Nephron progenitor cell (in vitro differentiated cells): ENCODE results near the gene PDF.
A peak's percentile ranks its signal among the peaks of the same experiment; 100 is the strongest.

Source experiments
- DNase-seq: peaks from one replicate; pipeline ENCODE4 v3.0.0; 2021
- H3K27ac Mint-ChIP-seq: 2 replicates; pipeline ENCODE4 v1.8.0; 2021; ENCODE audit warnings: mild to moderate bottlenecking, moderate library complexity, mixed read lengths
- H3K27me3 Mint-ChIP-seq: 2 replicates; pipeline ENCODE4 v1.8.0; 2021; ENCODE audit warnings: mild to moderate bottlenecking, low read depth, mixed read lengths; ENCODE audit not compliant: poor library complexity
- H3K36me3 Mint-ChIP-seq: 2 replicates; pipeline ENCODE4 v1.8.0; 2021; ENCODE audit warnings: low read depth, mixed read lengths
- H3K4me1 Mint-ChIP-seq: 2 replicates; pipeline ENCODE4 v1.8.0; 2021; ENCODE audit warnings: mixed read lengths
- H3K4me3 Mint-ChIP-seq: 2 replicates; pipeline ENCODE4 v1.8.0; 2021; ENCODE audit warnings: mild to moderate bottlenecking, moderate library complexity, mixed read lengths
- H3K9me3 Mint-ChIP-seq: 2 replicates; pipeline ENCODE4 v1.8.0; 2021; ENCODE audit warnings: mild to moderate bottlenecking, moderate library complexity, mixed read lengths
- TF ChIP-seq, protein P1 (sequence below): fragments of 200-600 bp; sonication (generic); IDR thresholded peaks from 2 replicates; pipeline ENCODE4 v1.5.0; 2021; ENCODE audit warnings: antibody characterized with exemption

The PDF gene

DNA sequence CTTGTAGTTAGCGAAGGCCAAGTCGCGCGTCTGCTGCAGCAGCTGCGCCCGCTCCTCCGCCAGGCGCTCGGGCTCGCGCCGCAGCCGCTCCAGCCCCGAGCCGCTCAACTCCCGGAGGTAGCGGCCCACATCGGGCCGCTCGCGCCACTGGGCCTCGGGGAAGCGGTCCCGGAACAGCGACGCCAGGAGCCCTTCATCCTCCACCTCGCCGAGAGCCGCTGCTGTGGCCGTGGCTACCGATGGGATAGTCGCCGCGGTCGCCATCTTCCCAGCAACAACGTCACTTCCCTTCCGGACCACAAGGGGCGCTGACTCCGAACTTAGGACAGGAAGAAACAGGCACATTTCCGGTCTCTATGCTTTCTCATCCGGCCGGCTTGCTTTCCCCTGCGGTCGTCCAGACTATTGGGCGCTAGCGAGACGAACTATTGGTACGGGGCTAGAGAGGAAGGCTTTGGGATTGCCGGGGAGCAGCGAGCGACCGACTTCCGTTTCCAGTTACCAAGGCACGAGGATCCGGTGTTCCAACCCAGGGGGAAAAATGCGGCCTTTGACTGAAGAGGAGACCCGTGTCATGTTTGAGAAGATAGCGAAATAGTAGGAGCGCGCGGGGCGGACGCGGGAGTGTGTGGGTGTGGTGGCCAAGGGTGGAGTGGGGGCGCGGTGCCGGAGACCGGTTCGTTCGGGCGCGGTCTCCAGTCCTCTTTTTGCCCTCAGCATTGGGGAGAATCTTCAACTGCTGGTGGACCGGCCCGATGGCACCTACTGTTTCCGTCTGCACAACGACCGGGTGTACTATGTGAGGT, 9.1 kb upstream of the PDF start, which contains the start of the genes COG8 and NIP7:
Gene COG8 (minus strand): TSS at position 276 of the 806 bp plus-strand sequence. CDS start 12 bp downstream, at position 264.
Gene NIP7 (plus strand): TSS at position 484 of the 806 bp plus-strand sequence. CDS start 58 bp downstream, at position 542.
- H3K4me1 Mint-ChIP-seq: peaks cover 42% of the 10 kb centered on the region
- TF ChIP-seq, protein P1, sequence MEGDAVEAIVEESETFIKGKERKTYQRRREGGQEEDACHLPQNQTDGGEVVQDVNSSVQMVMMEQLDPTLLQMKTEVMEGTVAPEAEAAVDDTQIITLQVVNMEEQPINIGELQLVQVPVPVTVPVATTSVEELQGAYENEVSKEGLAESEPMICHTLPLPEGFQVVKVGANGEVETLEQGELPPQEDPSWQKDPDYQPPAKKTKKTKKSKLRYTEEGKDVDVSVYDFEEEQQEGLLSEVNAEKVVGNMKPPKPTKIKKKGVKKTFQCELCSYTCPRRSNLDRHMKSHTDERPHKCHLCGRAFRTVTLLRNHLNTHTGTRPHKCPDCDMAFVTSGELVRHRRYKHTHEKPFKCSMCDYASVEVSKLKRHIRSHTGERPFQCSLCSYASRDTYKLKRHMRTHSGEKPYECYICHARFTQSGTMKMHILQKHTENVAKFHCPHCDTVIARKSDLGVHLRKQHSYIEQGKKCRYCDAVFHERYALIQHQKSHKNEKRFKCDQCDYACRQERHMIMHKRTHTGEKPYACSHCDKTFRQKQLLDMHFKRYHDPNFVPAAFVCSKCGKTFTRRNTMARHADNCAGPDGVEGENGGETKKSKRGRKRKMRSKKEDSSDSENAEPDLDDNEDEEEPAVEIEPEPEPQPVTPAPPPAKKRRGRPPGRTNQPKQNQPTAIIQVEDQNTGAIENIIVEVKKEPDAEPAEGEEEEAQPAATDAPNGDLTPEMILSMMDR: peak; percentile 82
- H3K9me3 Mint-ChIP-seq: no peaks in the 10 kb centered on the region
- peaks cover 48% of the 10 kb centered on the region for H3K36me3 Mint-ChIP-seq
- H3K27me3 Mint-ChIP-seq: no peaks in the 10 kb centered on the region
- H3K4me3 Mint-ChIP-seq: peak within 1 kb of the TSS; percentile 100
- DNase-seq: peak; percentile 93
- H3K27ac Mint-ChIP-seq: peak within 1 kb of the TSS; percentile 99

DNA sequence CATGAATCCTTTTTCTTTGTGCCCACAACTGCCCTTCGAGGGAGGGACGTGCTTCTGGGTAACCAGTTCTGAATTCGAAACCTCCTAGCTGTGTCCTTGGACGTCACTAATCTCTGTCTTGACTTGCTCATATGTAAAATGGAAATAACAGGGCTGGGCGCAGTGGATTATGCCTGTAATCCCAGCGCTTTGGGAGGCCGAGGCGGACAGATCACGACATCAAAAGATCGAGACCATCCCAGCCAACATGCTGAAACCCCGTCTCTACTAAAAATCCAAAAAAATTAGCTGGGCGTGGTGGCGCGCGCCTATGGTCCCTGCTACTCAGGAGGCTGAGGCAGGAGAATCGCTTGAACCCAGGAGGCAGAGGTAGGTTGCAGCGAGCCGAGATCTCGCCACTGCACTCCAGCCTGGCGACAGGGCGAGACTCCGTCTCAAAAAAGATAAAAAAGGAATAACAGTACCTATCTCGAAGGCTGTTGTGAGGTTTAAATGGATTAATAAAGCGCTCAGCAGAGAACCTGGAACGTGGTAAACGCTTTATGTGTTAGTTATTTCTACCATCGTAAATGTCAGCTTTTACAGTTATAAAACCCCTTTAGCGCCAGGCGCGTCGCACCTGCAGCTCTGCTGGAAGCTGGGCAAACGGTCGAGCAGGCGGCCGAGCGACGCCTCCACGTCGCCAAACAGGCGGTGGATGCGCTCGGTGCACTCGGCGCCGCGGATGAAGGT, 8.3 kb upstream of the PDF start:
- H3K27ac Mint-ChIP-seq: peak overlapping the region; percentile 82

DNA sequence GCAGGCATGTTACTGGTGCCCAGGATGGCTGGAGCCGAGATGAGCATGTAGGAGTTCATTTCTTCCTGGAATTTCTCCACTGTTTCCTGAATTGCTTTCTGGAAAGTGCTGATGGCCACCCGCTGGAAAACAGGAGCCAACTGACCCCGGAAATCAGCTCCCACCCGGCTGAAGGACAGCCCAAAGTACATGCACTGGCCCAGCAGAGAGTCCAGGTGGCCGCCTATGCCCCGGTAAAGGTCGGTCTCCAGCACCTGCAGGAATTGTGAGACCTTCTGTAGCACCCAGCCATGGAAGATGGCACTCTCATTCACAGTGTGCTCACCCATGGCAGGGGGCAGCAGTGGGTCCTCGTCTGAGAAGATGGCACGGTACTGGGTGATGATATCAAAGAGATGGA, 4.3 kb upstream of the PDF start:
- Mint-ChIP-seq H3K36me3 (peaks cover 57% of the 10 kb centered on the region), H3K9me3 (no peaks in the 10 kb centered on the region), H3K4me3 (no peak overlapping the region), H3K4me1 (peaks cover 35% of the 10 kb centered on the region), H3K27me3 (no peaks in the 10 kb centered on the region), H3K27ac (no peak overlapping the region)
- TF ChIP-seq, protein P1: no peak
- DNase-seq: no peak

More for the DNA sequence above, 8.3 kb upstream of the PDF start:
- Mint-ChIP-seq H3K27me3 (no peaks in the 10 kb centered on the region), H3K4me3 (peak overlapping the region; percentile 100), H3K9me3 (no peaks in the 10 kb centered on the region), H3K4me1 (peaks cover 42% of the 10 kb centered on the region), H3K36me3 (peaks cover 55% of the 10 kb centered on the region)
- TF ChIP-seq, protein P1: no peak
- no peak for DNase-seq

DNA sequence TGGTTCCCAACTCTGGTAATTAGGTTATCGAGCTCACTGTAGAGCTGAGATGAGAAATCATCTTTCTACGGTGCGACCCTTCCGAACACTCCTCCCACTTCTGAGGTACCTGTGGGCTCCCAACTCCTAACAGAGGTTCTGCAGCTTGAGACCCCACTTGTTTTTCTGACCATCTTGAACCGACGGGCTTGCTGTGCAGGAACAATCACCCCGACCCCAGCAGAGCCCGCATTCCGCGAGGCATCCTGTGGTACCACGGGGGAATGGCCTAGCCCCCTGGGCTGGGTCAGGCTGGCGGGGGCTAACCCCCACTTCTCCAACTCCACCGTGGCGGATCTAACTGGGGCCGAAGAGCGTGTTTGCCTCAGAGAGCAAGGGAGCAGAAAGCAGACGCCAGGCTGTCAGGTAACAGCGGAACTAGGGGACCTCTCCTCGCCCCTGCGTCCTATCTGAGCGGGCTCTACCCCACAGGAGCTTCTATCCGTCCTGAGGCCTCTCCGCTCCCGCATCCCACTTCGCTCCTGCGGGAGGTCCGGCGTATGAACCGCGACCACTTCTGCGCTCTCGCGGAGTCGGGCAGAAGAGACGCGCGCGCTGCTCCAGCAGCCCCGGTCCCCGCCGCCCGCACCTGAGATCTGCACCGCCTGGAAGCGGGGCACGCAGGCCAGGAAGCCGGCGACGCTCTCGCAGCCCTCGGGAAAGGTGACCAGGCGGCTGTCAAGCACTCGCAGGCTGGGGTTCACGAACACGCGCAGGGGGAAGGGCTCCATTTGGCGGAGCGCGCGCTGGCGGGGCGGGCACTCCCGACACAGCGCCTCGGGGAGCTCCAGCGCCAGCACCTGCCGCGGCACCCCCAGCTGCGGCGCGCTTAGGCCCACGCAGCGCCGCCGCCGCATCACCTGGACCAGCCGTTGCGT, 761 bp downstream of the PDF start:
- no peak overlapping the region for H3K27ac Mint-ChIP-seq

DNA sequence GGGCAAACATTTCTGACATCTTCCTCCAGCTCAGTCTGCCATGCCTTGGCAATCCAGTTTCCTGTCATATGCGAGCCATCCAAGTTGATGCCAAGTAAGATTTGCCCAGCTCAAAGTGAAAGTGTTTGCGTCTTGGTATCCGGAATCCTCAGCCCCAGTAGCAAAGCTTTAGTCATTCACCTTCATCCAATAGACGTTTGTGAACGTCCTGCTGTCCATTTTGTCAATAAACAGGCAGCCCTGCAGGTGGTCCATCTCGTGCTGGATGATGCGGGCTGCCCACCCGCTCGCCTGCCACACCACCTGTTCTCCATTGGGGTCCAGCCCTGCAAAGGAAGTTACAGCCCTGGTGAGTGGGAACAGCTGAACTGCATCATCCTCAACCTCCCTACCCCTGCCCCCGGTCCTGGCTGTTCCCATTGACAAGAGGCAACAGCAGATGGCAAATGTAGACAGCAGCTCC, 1.5 kb downstream of the PDF start:
- Mint-ChIP-seq H3K27me3 (no peaks in the 10 kb centered on the region), H3K4me3 (peak overlapping the region; percentile 86), H3K9me3 (no peaks in the 10 kb centered on the region), H3K4me1 (peaks cover 43% of the 10 kb centered on the region), H3K27ac (peak overlapping the region; percentile 48), H3K36me3 (peaks cover 49% of the 10 kb centered on the region)
- TF ChIP-seq, protein P1: no peak
- DNase-seq: no peak

More for the DNA sequence above, 761 bp downstream of the PDF start:
- no peaks in the 10 kb centered on the region for H3K27me3 Mint-ChIP-seq
- peak; percentile 50 for DNase-seq
- H3K4me1 Mint-ChIP-seq: peaks cover 42% of the 10 kb centered on the region
- H3K36me3 Mint-ChIP-seq: peaks cover 52% of the 10 kb centered on the region
- TF ChIP-seq, protein P1: no peak
- no peaks in the 10 kb centered on the region for H3K9me3 Mint-ChIP-seq
- H3K4me3 Mint-ChIP-seq: peak overlapping the region; percentile 86
